ENCODE results near the gene MARCHF6. TPM values are rescaled to one million over a fixed set of nuclear protein-coding genes. Genes with fewer than 3 reads are reported as not detected.
A peak's percentile ranks its signal among the peaks of the same experiment; 100 is the strongest.

MARCHF6 gene
- total and polyA plus RNA-seq, 2 experiments from 2014 or later = 70.9 to 91.1 TPM

GRCh38 chr5:10354048-10354872, 765 bp downstream of the MARCHF6 start:
- Histone ChIP-seq H3K27ac (peak overlapping the region; percentile 96), H3K4me1 (ENCODE audit: insufficient read depth) (peaks cover 24% of the 10 kb centered on the region), H3K9me3 (ENCODE audit: low read depth) (no peaks in the 10 kb centered on the region), H3K79me2 (peaks cover 57% of the 10 kb centered on the region), H3K27me3 (no peaks in the 10 kb centered on the region), H3K36me3 (replicated peaks; ENCODE audit: insufficient read depth, low read depth) (no peaks in the 10 kb centered on the region), H3K4me2 (peak overlapping the region; percentile 83), H4K20me1 (ENCODE audit: insufficient read depth, poor library complexity, severe bottlenecking) (peaks cover 49% of the 10 kb centered on the region), H3K9me2 (replicated peaks; ENCODE audit: insufficient read depth) (no peaks in the 10 kb centered on the region), H2AFZ (peak overlapping the region; percentile 69), H3K4me3 (peak overlapping the region; percentile 73)
- peak; percentile 74 for DNase-seq (ENCODE audit: low spot score)
- TF ChIP-seq EZH2phosphoT487 (IDR thresholded peaks at IDR 0.05; ENCODE audit: low read depth, severe bottlenecking, unreplicated experiment) = no peak
- TF ChIP-seq EZH2 (IDR thresholded peaks at IDR 0.05; ENCODE audit: borderline replicate concordance) = no peak
- TF ChIP-seq CTCF (IDR thresholded peaks at IDR 0.05; ENCODE audit: poor library complexity) = no peak
- whole genome bisulfite sequencing (ENCODE audit: low lambda C conversion rate, missing lambda C conversion rate) = 2% methylated on average over 25 of the region's 54 CpGs

- Histone ChIP-seq H3K4me2 (peak overlapping the region; percentile 83), H3K4me1 (ENCODE audit: insufficient read depth) (peaks cover 24% of the 10 kb centered on the region), H3K36me3 (replicated peaks; ENCODE audit: insufficient read depth, low read depth) (no peaks in the 10 kb centered on the region), H3K27ac (peak overlapping the region; percentile 96), H3K9me3 (ENCODE audit: low read depth) (no peaks in the 10 kb centered on the region), H3K79me2 (peaks cover 68% of the 10 kb centered on the region), H3K9me2 (replicated peaks; ENCODE audit: insufficient read depth) (no peaks in the 10 kb centered on the region), H4K20me1 (ENCODE audit: insufficient read depth, poor library complexity, severe bottlenecking) (peaks cover 58% of the 10 kb centered on the region), H3K27me3 (no peaks in the 10 kb centered on the region), H3K4me3 (peak overlapping the region; percentile 73), H2AFZ (no peak overlapping the region)
- WGBS (ENCODE audit: low lambda C conversion rate, missing lambda C conversion rate) = 39% methylated on average over 16 of the region's 16 CpGs
- TF ChIP-seq EZH2 (IDR thresholded peaks at IDR 0.05; ENCODE audit: borderline replicate concordance) = no peak
- no peak for TF ChIP-seq EZH2phosphoT487 (IDR thresholded peaks at IDR 0.05; ENCODE audit: low read depth, severe bottlenecking, unreplicated experiment)
- TF ChIP-seq CTCF (IDR thresholded peaks at IDR 0.05; ENCODE audit: poor library complexity) = no peak
- no peak for DNase-seq (ENCODE audit: low spot score)
These were observed 1.8 kb downstream of the MARCHF6 start for GRCh38 chr5:10355071-10355889.

DNA sequence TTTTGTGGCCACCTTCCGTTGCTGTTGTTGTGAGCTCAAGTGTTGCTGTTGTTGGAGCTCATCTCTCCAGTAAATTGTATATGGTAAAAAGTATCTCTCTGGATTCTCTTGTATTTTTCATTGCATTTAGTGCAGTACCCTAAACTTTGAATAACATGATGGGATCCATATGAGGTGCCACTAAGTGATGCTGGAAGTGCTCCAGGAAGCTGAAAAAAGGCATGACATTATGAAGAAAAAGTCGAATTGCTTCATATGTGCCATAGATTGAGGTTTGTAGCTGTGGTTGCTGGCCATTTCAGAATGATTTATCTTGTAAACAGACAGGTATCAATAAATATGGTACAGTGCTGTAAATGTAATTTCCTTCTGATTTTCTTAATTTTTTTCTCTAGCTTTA, 5.5 kb downstream of the MARCHF6 start:
- no peak for TF ChIP-seq EZH2 (IDR thresholded peaks at IDR 0.05; ENCODE audit: borderline replicate concordance)
- no peak for TF ChIP-seq EZH2phosphoT487 (IDR thresholded peaks at IDR 0.05; ENCODE audit: low read depth, severe bottlenecking, unreplicated experiment)
- no peak for TF ChIP-seq CTCF (IDR thresholded peaks at IDR 0.05; ENCODE audit: poor library complexity)
- DNase-seq (ENCODE audit: low spot score) = no peak
- Histone ChIP-seq H2AFZ (no peak overlapping the region), H3K4me2 (no peak overlapping the region), H3K79me2 (peaks cover 100% of the 10 kb centered on the region), H3K4me3 (no peak overlapping the region), H4K20me1 (ENCODE audit: insufficient read depth, poor library complexity, severe bottlenecking) (peaks cover 95% of the 10 kb centered on the region), H3K9me2 (replicated peaks; ENCODE audit: insufficient read depth) (no peaks in the 10 kb centered on the region), H3K27ac (no peak overlapping the region), H3K36me3 (replicated peaks; ENCODE audit: insufficient read depth, low read depth) (no peaks in the 10 kb centered on the region), H3K27me3 (no peaks in the 10 kb centered on the region), H3K9me3 (ENCODE audit: low read depth) (no peaks in the 10 kb centered on the region), H3K4me1 (ENCODE audit: insufficient read depth) (peaks cover 15% of the 10 kb centered on the region)
- WGBS (ENCODE audit: low lambda C conversion rate, missing lambda C conversion rate) = 92% methylated on average over 2 of the region's 2 CpGs

All from hepatocyte (in vitro differentiated cells).